Measurements from ENCODE around the gene KCND3.

- TF ChIP-seq POLR2A (IDR thresholded peaks at IDR 0.05) (no peak), CTCF (IDR thresholded peaks at IDR 0.05) (no peak), POLR2AphosphoS5 (IDR thresholded peaks at IDR 0.05) (no peak)
These were observed 197.7 kb downstream of the KCND3 start for GRCh38 chr1:111791776-111792175.
